GM23338 (cell line): ENCODE results near the gene EFCAB8. TPM values are rescaled to one million over a fixed set of nuclear protein-coding genes. Genes with fewer than 3 reads are reported as not detected.

Experiments
- ATAC-seq: fragments of 200-7000 bp; cut with Tn5 transposase; 3 replicates; pipeline ENCODE4 v1.9.1; 2020
- DNase-seq: peaks from one replicate; pipeline ENCODE4 v3.0.0-alpha.2; 2015; ENCODE audit warnings: low spot score
- H2AFZ ChIP-seq: fragments of 200-600 bp; sonication (generic); 2 replicates; pipeline ENCODE4 v1.8.0; 2016; ENCODE audit warnings: antibody characterized with exemption, mild to moderate bottlenecking, moderate library complexity
- H3F3A ChIP-seq: fragments of 200-600 bp; sonication (generic); replicated peaks from 2 replicates; pipeline ENCODE4 v1.8.0; 2017; ENCODE audit warnings: antibody characterized with exemption, mixed run types, low read depth
- H3K27ac ChIP-seq: fragments of 200-600 bp; sonication (generic); 2 replicates; pipeline ENCODE4 v1.6.1; 2016; ENCODE audit warnings: low read depth
- H3K27me3 ChIP-seq: fragments of 200-600 bp; sonication (generic); 2 replicates; pipeline ENCODE4 v1.8.0; 2016; ENCODE audit warnings: mild to moderate bottlenecking, mixed run types, moderate library complexity; ENCODE audit not compliant: insufficient read depth
- H3K36me3 ChIP-seq: fragments of 200-600 bp; sonication (generic); 2 replicates; pipeline ENCODE4 v1.8.0; 2016; ENCODE audit warnings: mild to moderate bottlenecking; ENCODE audit not compliant: insufficient read depth
- H3K4me1 ChIP-seq: fragments of 200-600 bp; sonication (generic); 2 replicates; pipeline ENCODE4 v1.8.0; 2016; ENCODE audit warnings: mild to moderate bottlenecking, moderate library complexity; ENCODE audit not compliant: insufficient read depth
- H3K4me2 ChIP-seq: fragments of 200-600 bp; sonication (generic); 2 replicates; pipeline ENCODE4 v1.7.1; 2017; ENCODE audit warnings: mixed run types
- H3K4me3 ChIP-seq: fragments of 200-600 bp; sonication (generic); 2 replicates; pipeline ENCODE4 v1.6.1; 2016; ENCODE audit warnings: mixed run types
- H3K79me2 ChIP-seq: fragments of 200-600 bp; sonication (generic); replicated peaks from 2 replicates; pipeline ENCODE4 v1.8.0; 2017; ENCODE audit warnings: mild to moderate bottlenecking; ENCODE audit not compliant: insufficient read depth
- H3K9me2 ChIP-seq: fragments of 200-600 bp; sonication (generic); 2 replicates; pipeline ENCODE4 v1.8.0; 2017; ENCODE audit not compliant: insufficient read depth
- H4K20me1 ChIP-seq: fragments of 200-600 bp; sonication (generic); replicated peaks from 2 replicates; pipeline ENCODE4 v1.8.0; 2017; ENCODE audit warnings: mild to moderate bottlenecking; ENCODE audit not compliant: insufficient read depth
- H3K27ac Mint-ChIP-seq: 2 replicates; pipeline ENCODE4 v1.8.0; 2020; ENCODE audit warnings: inconsistent platforms, mild to moderate bottlenecking, moderate library complexity, mixed read lengths
- H3K27me3 Mint-ChIP-seq: 3 replicates; pipeline ENCODE4 v1.8.0; 2022; ENCODE audit warnings: low read depth, mild to moderate bottlenecking, moderate library complexity, mixed read lengths, inconsistent platforms; ENCODE audit not compliant: insufficient read depth, poor library complexity
- H3K36me3 Mint-ChIP-seq: 3 replicates; pipeline ENCODE4 v1.8.0; 2021; ENCODE audit warnings: low read depth, mild to moderate bottlenecking, inconsistent platforms, moderate library complexity, mixed read lengths
- H3K4me1 Mint-ChIP-seq: 3 replicates; pipeline ENCODE4 v1.8.0; 2020; ENCODE audit warnings: mild to moderate bottlenecking, inconsistent platforms, mixed read lengths
- H3K4me3 Mint-ChIP-seq: 3 replicates; pipeline ENCODE4 v1.8.0; 2021; ENCODE audit warnings: moderate library complexity, mild to moderate bottlenecking, inconsistent platforms, mixed read lengths
- H3K9me3 Mint-ChIP-seq: 3 replicates; pipeline ENCODE4 v1.8.0; 2020; ENCODE audit warnings: moderate library complexity, mild to moderate bottlenecking, inconsistent platforms, mixed read lengths
- CREB1 ChIP-seq: fragments of 250-450 bp; sonication (Bioruptor Pico); IDR thresholded peaks from 2 replicates; pipeline ENCODE4 v1.5.0; 2020; ENCODE audit warnings: low read depth, mild to moderate bottlenecking, moderate library complexity
- CTCF ChIP-seq, 2 experiments: fragments of 200-600 bp in 1 of 2; sonication (generic) in 1 of 2; conservative IDR thresholded peaks; 2 replicates each; pipeline versions ENCODE4 v1.5.1 to v1.6.1; 2016 to 2017; ENCODE audit warnings: antibody characterized with exemption in 2 of 2, low read depth in 2 of 2, mild to moderate bottlenecking in 2 of 2, moderate library complexity in 1 of 2
- EZH2 ChIP-seq: fragments of 200-600 bp; sonication (generic); IDR thresholded peaks from one replicate; pipeline ENCODE4 v1.8.0; 2017; ENCODE audit warnings: antibody characterized with exemption, mild to moderate bottlenecking, low read depth; ENCODE audit not compliant: unreplicated experiment
- EZH2phosphoT487 ChIP-seq: fragments of 200-600 bp; sonication (generic); IDR thresholded peaks from one replicate; pipeline ENCODE4 v1.8.1; 2018; ENCODE audit warnings: antibody characterized with exemption; ENCODE audit not compliant: unreplicated experiment
- JUNB ChIP-seq: IDR thresholded peaks from one replicate; pipeline ENCODE4 v1.6.1; 2016; ENCODE audit warnings: antibody characterized with exemption; ENCODE audit not compliant: unreplicated experiment
- NANOG ChIP-seq: IDR thresholded peaks from 2 replicates; pipeline ENCODE4 v1.6.1; 2016; ENCODE audit warnings: antibody characterized with exemption, borderline replicate concordance
- POLR2AphosphoS5 ChIP-seq: IDR thresholded peaks from 2 replicates; pipeline ENCODE4 v1.6.1; 2016; ENCODE audit warnings: antibody characterized with exemption, low read depth
- REST ChIP-seq: IDR thresholded peaks from one replicate; pipeline ENCODE4 v1.6.1; 2018; ENCODE audit warnings: antibody characterized with exemption; ENCODE audit not compliant: unreplicated experiment
- ZNF114 ChIP-seq: fragments of 250-450 bp; sonication (Bioruptor Pico); IDR thresholded peaks from 2 replicates; pipeline ENCODE4 v1.5.0; 2020; ENCODE audit warnings: mild to moderate bottlenecking, moderate library complexity
- ZNF331 ChIP-seq: fragments of 250-450 bp; sonication (Bioruptor Pico); IDR thresholded peaks from 2 replicates; pipeline ENCODE4 v1.5.0; 2020; ENCODE audit warnings: low read depth, mild to moderate bottlenecking, moderate library complexity
- ZNF462 ChIP-seq: fragments of 250-450 bp; sonication (Bioruptor Pico); IDR thresholded peaks from 2 replicates; pipeline ENCODE4 v1.5.0; 2020; ENCODE audit warnings: mild to moderate bottlenecking, moderate library complexity
- polyA plus RNA-seq: library from polyadenylated mRNA; unstranded; fragments of >200 nt; fragmentation: Nextera tagmentation; extraction: Ambion mirVana; gene quantifications from 2 replicates; pipeline ENCODE4 v1.2.1, GENCODE V29; 2016
- total RNA-seq: library from RNA; depleted of rRNA; stranded (reverse); fragments of >200 nt; shearing (Covaris generic); gene quantifications from 2 replicates; pipeline ENCODE4 v1.2.3, GENCODE V29; 2014

EFCAB8 gene
- total and polyA plus RNA-seq, 2 experiments from 2014 or later: 0.35 TPM; not detected in 1

- Mint-ChIP-seq H3K27ac (no peak overlapping the region), H3K4me3 (no peak overlapping the region), H3K9me3 (peaks cover 8% of the 10 kb centered on the region), H3K36me3 (0 out of 3 replicates have a peak, but pooled peaks cover 3% of the 10 kb centered on the region), H3K27me3 (peaks cover 13% of the 10 kb centered on the region), H3K4me1 (peaks cover 5% of the 10 kb centered on the region)
- TF ChIP-seq ZNF462 (CRISPR knock-in tag) (no peak), ZNF114 (no peak), POLR2AphosphoS5 (no peak), NANOG (no peak), JUNB (no peak), REST (no peak), EZH2 (no peak), CTCF (conservative IDR thresholded peaks at IDR 0.05; ENCODE audit: low read depth in 2 of 2) (no peak), CREB1 (CRISPR knock-in tag) (no peak), ZNF331 (CRISPR knock-in tag) (no peak), EZH2phosphoT487 (no peak)
- ATAC-seq: no peak
- no peaks in the 10 kb centered on the region for H3K27me3 ChIP-seq
- no peak overlapping the region for H3K27ac ChIP-seq
- H3K4me2 ChIP-seq: no peak overlapping the region
- no peaks in the 10 kb centered on the region for H3K36me3 ChIP-seq
- no peaks in the 10 kb centered on the region for H3K9me2 ChIP-seq
- H4K20me1 ChIP-seq: no peaks in the 10 kb centered on the region
- 0 out of 2 replicates have a peak, but pooled peaks cover 10% of the 10 kb centered on the region for H3F3A ChIP-seq
- H2AFZ ChIP-seq: no peak overlapping the region
- H3K79me2 ChIP-seq: no peaks in the 10 kb centered on the region
- no peak for DNase-seq
- peaks cover 21% of the 10 kb centered on the region for H3K4me1 ChIP-seq
- H3K4me3 ChIP-seq: no peak overlapping the region
These were observed 118.0 kb downstream of the EFCAB8 start for GRCh38 chr20:32976746-32977145.
